K562 (cell line): ENCODE results near the gene PXMP2. TPM values are rescaled to one million over a fixed set of nuclear protein-coding genes. Genes with fewer than 3 reads are reported as not detected.

Experiments used
- AFF1 ChIP-seq, 2 experiments: fragments of 450-650 bp; IDR thresholded peaks; 2 replicates each; pipeline ENCODE4 v1.6.1; 2018; ENCODE audit warnings: mild to moderate bottlenecking in 2 of 2, low read depth in 1 of 2; ENCODE audit not compliant: partially characterized antibody in 2 of 2
- ATF3 ChIP-seq, 2 experiments: fragments of 450-650 bp in 1 of 2; sonication (generic) in 1 of 2; formaldehyde crosslinking in 1 of 2; IDR thresholded peaks in 1 of 2; conservative IDR thresholded peaks in 1 of 2; 2 replicates each; pipeline versions ENCODE4 v1.6.1 to v1.8.1; 2016 to 2023; ENCODE audit warnings: mild to moderate bottlenecking in 2 of 2, moderate library complexity in 2 of 2, inconsistent platforms in 1 of 2, missing genetic modification reagents in 1 of 2
- CBX5 ChIP-seq: IDR thresholded peaks from 2 replicates; pipeline ENCODE4 v1.6.1; 2014; ENCODE audit warnings: low read depth, borderline replicate concordance
- FIP1L1 ChIP-seq: fragments of 200-400 bp; formaldehyde crosslinking; IDR thresholded peaks from 2 replicates; pipeline ENCODE4 v1.6.1; 2018; ENCODE audit warnings: mild to moderate bottlenecking, low read depth, low read length; ENCODE audit not compliant: poor library complexity, severe bottlenecking
- GABPB2 ChIP-seq: fragments of 250-450 bp; sonication (Bioruptor Pico); conservative IDR thresholded peaks from 2 replicates; pipeline ENCODE4 v1.5.1; 2021; ENCODE audit warnings: mild to moderate bottlenecking
- KLF13 ChIP-seq: fragments of 450-650 bp; IDR thresholded peaks from 2 replicates; pipeline ENCODE4 v1.6.1; 2016; ENCODE audit warnings: missing genetic modification characterization, low read depth, mild to moderate bottlenecking, missing compliant biosample characterization, moderate library complexity, borderline replicate concordance
- MXD1 ChIP-seq: fragments of 250-450 bp; sonication (Bioruptor Pico); IDR thresholded peaks from 2 replicates; pipeline ENCODE4 v1.8.0; 2021; ENCODE audit warnings: borderline replicate concordance, mild to moderate bottlenecking, moderate library complexity; ENCODE audit not compliant: poor library complexity, severe bottlenecking
- PATZ1 ChIP-seq: fragments of 250-450 bp; sonication (Bioruptor Pico); IDR thresholded peaks from 2 replicates; pipeline ENCODE4 v1.5.0; 2020; ENCODE audit warnings: mild to moderate bottlenecking, borderline replicate concordance
- POLR2AphosphoS2 ChIP-seq: IDR thresholded peaks from 2 replicates; pipeline ENCODE4 v1.6.1; 2012; ENCODE audit warnings: low read length, improper control_type of control experiment
- SLC30A9 ChIP-seq: fragments of 250-450 bp; sonication (Bioruptor Pico); IDR thresholded peaks from 2 replicates; pipeline ENCODE4 v1.8.0; 2022; ENCODE audit warnings: mild to moderate bottlenecking, moderate library complexity
- SMAD2 ChIP-seq: fragments of 150-350 bp; IDR thresholded peaks from 2 replicates; pipeline ENCODE4 v1.6.1; 2014; ENCODE audit warnings: low read depth, mild to moderate bottlenecking, low read length
- SRSF7 ChIP-seq: fragments of 200-400 bp; formaldehyde crosslinking; optimal IDR thresholded peaks from 2 replicates; pipeline ENCODE3; 2017; ENCODE audit warnings: mild to moderate bottlenecking, low read depth, low read length
- SUPT5H ChIP-seq: fragments of 450-650 bp; IDR thresholded peaks from 2 replicates; pipeline ENCODE4 v1.6.1; 2016
- USF1 ChIP-seq: sonication (generic); formaldehyde crosslinking; IDR thresholded peaks from 2 replicates; pipeline ENCODE4 v1.9.0; 2022; ENCODE audit warnings: mild to moderate bottlenecking, missing genetic modification reagents
- XRCC4 ChIP-seq: IDR thresholded peaks from one replicate; pipeline ENCODE4 v1.6.1; 2011; ENCODE audit not compliant: insufficient read depth, insufficient read length; ENCODE audit errors: extremely low read depth
- ZBTB7A ChIP-seq: IDR thresholded peaks from 2 replicates; pipeline ENCODE4 v1.6.1; 2011; ENCODE audit warnings: low read depth, mild to moderate bottlenecking, low read length, moderate library complexity, borderline replicate concordance; ENCODE audit not compliant: control insufficient read depth
- ZEB2 ChIP-seq: fragments of 450-650 bp; IDR thresholded peaks from 2 replicates; pipeline ENCODE4 v1.6.1; 2016
- ZNF24 ChIP-seq: fragments of 450-650 bp; IDR thresholded peaks from 2 replicates; pipeline ENCODE4 v1.6.1; 2016
- ZNF431 ChIP-seq: sonication (generic); formaldehyde crosslinking; IDR thresholded peaks from 2 replicates; pipeline ENCODE4 v1.8.0; 2022; ENCODE audit warnings: mild to moderate bottlenecking, missing genetic modification reagents
- polyA plus RNA-seq, 8 experiments: library from polyadenylated mRNA; depleted of rRNA in 4 of 8; stranded (reverse) in 5 of 8; unstranded in 3 of 8; fragments of >200 nt; fragmentation: Nextera tagmentation in 2 of 8; fragmentation: Illumina TruSeq in 1 of 8; extraction: Ambion mirVana in 2 of 8; extraction: Trizol in 1 of 8; gene quantifications; 2 replicates each; pipeline versions ENCODE4 v1.2.1 to v1.2.3, GENCODE V29; 2011 to 2014; ENCODE audit warnings: inconsistent platforms in 1 of 8, missing spikeins in 1 of 8
- total RNA-seq, 7 experiments: library from RNA; depleted of rRNA in 6 of 7; stranded (reverse); fragments of >200 nt in 6 of 7; fragmentation: Illumina TruSeq in 2 of 7; extraction: Trizol in 2 of 7; gene quantifications; 2 replicates each; pipeline versions ENCODE4 v1.2.1 to v1.2.3, GENCODE V29; 2011 to 2021; ENCODE audit warnings: low replicate concordance in 1 of 7

The PXMP2 gene
- total and polyA plus RNA-seq, 9 of the 15 experiments (the other 6 are each of a cell fraction or from before 2014, with no cell fraction given): 3.0 to 66.1 (median 44.7) TPM

GRCh38 chr12:132710405-132711079 is 23.2 kb downstream of the PXMP2 start, which contains the start of gene PGAM5 (continued):
- TF ChIP-seq XRCC4: no peak
- TF ChIP-seq ATF3 (IDR thresholded peaks at IDR 0.05): no peak
- peak; percentile 19; the same call in 1 of the 2 replicates for TF ChIP-seq ATF3 (CRISPR knock-in tag; conservative IDR thresholded peaks at IDR 0.05)
- no peak for TF ChIP-seq AFF1 (IDR thresholded peaks at IDR 0.05; ENCODE audit: low read depth in 1 of 2, partially characterized antibody in 2 of 2)
- TF ChIP-seq SMAD2: no peak
- no peak for TF ChIP-seq PATZ1 (CRISPR knock-in tag)
- no peak for TF ChIP-seq SRSF7
- peak; percentile 84 for TF ChIP-seq ZEB2
- TF ChIP-seq CBX5: 0 out of 2 replicates have a peak, but pooled peaks have one; percentile 36
- TF ChIP-seq SLC30A9 (CRISPR knock-in tag): no peak
- peak; percentile 54 for TF ChIP-seq ZNF431
- TF ChIP-seq ZBTB7A: peak; percentile 70; the same call in 1 of the 2 replicates
- no peak for TF ChIP-seq GABPB2 (CRISPR knock-in tag)
- TF ChIP-seq SUPT5H: peak; percentile 75
- TF ChIP-seq KLF13 (tag): peak; percentile 95; the same call in 1 of the 2 replicates
- no peak for TF ChIP-seq FIP1L1
- TF ChIP-seq ZNF24: 0 out of 2 replicates have a peak, but pooled peaks have one; percentile 38
- peak; percentile 78; the same call in 1 of the 2 replicates for TF ChIP-seq POLR2AphosphoS2
- no peak for TF ChIP-seq USF1 (CRISPR knock-in tag)
- peak; percentile 56 for TF ChIP-seq MXD1 (CRISPR knock-in tag)
